ENCODE data around the gene NAT14.

DNA sequence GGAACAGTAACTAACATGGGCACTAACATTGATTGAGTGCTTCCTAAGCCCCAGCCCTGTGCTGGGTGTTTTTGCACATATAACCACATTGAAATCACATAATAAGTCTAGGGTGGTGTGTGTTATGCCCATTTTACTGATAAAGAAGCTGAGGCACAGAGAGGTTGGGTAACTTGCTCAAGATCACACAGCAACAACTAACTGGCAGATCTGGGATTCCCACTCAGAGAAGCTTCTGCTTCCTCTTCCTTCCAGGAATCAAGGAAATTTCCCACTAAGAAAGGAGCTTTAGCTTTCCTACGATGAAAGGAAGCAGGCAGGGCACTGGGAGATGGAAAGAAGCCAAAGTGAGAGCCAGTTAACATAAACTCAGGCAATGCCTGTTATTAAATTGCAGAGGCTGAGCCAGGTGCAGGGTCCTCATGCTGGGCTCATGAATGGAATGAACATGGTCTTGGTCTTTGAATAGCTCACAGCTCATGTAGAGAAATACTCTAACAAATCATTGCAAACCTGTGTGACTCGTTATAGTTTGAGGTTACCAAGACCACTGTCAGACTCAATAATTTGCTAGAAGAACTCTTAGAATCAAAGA, 13.4 kb downstream of the NAT14 start:
- TF ChIP-seq POLR2A (IDR thresholded peaks at IDR 0.05; ENCODE audit: low read depth, low read length) (no peak), TAF1 (IDR thresholded peaks at IDR 0.05; ENCODE audit: low read depth, low read length) (no peak)

All from GM12891 (cell line).